HFFc6 (cell line): Measurements from ENCODE around the gene LRIT2. TPM values are rescaled to one million over a fixed set of nuclear protein-coding genes. Genes with fewer than 3 reads are reported as not detected.

Experiments
- DNase-seq: peaks from one replicate; pipeline ENCODE4 v3.0.0-alpha.2; 2018
- H3K27ac Mint-ChIP-seq: 2 replicates; pipeline ENCODE4 v1.8.0; 2020; ENCODE audit warnings: mild to moderate bottlenecking, mixed read lengths
- H3K27me3 Mint-ChIP-seq: 2 replicates; pipeline ENCODE4 v1.8.0; 2021; ENCODE audit warnings: mild to moderate bottlenecking, moderate library complexity, mixed read lengths; ENCODE audit not compliant: insufficient read depth
- H3K36me3 Mint-ChIP-seq: 2 replicates; pipeline ENCODE4 v1.8.0; 2021; ENCODE audit warnings: low read depth, mixed read lengths
- H3K4me1 Mint-ChIP-seq: 2 replicates; pipeline ENCODE4 v1.8.0; 2020; ENCODE audit warnings: low read depth, mixed read lengths
- H3K4me3 Mint-ChIP-seq: 2 replicates; pipeline ENCODE4 v1.8.0; 2020; ENCODE audit warnings: mild to moderate bottlenecking, moderate library complexity, mixed read lengths
- H3K9me3 Mint-ChIP-seq: 2 replicates; pipeline ENCODE4 v1.8.0; 2020; ENCODE audit warnings: mild to moderate bottlenecking, mixed read lengths
- CTCF ChIP-seq: fragments of 200-600 bp; sonication (generic); IDR thresholded peaks from 2 replicates; pipeline ENCODE4 v1.5.0; 2021; ENCODE audit warnings: antibody characterized with exemption, mild to moderate bottlenecking
- total RNA-seq, 6 experiments: library from RNA; stranded (reverse); fragmentation: NEBNext Ultra II Directional; extraction: Animal tissue kit (Norgen Biotek cat#: 25700); gene quantifications; 2 replicates in 1 of 6; 3 replicates in 5 of 6; pipeline ENCODE4 v1.2.3, GENCODE V29; 2021

The LRIT2 gene
- total RNA-seq, 6 experiments from 2014 or later = not detected

GRCh38 chr10:84195044-84195830 lies 30.1 kb downstream of the LRIT2 start:
- Mint-ChIP-seq H3K27ac (no peak overlapping the region), H3K27me3 (peaks cover 38% of the 10 kb centered on the region), H3K4me1 (no peaks in the 10 kb centered on the region), H3K4me3 (no peak overlapping the region), H3K36me3 (no peaks in the 10 kb centered on the region), H3K9me3 (no peaks in the 10 kb centered on the region)
- no peak for TF ChIP-seq CTCF
- DNase-seq = no peak

- DNase-seq = no peak
- Mint-ChIP-seq H3K4me1 (no peaks in the 10 kb centered on the region), H3K36me3 (no peaks in the 10 kb centered on the region), H3K27ac (no peak within 1 kb of the TSS), H3K27me3 (peaks cover 38% of the 10 kb centered on the region), H3K4me3 (no peak within 1 kb of the TSS), H3K9me3 (no peaks in the 10 kb centered on the region)
- no peak for TF ChIP-seq CTCF
Observed at GRCh38 chr10:84194424-84195043, 30.8 kb downstream of the LRIT2 start, which contains the start of gene CDHR1. Gene CDHR1, plus strand, starts transcription at chr10:84194537. Its CDS starts 224 bp downstream, at chr10:84194761.

GRCh38 chr10:84193846-84194423 lies 31.4 kb downstream of the LRIT2 start:
- Mint-ChIP-seq H3K9me3 (no peaks in the 10 kb centered on the region), H3K27me3 (peaks cover 32% of the 10 kb centered on the region), H3K36me3 (no peaks in the 10 kb centered on the region), H3K27ac (no peak overlapping the region), H3K4me1 (no peaks in the 10 kb centered on the region), H3K4me3 (no peak overlapping the region)
- DNase-seq = no peak
- no peak for TF ChIP-seq CTCF

- no peaks in the 10 kb centered on the region for H3K9me3 Mint-ChIP-seq
- no peak overlapping the region for H3K4me3 Mint-ChIP-seq
- H3K36me3 Mint-ChIP-seq = no peaks in the 10 kb centered on the region
- DNase-seq = no peak
- peaks cover 30% of the 10 kb centered on the region for H3K27me3 Mint-ChIP-seq
- TF ChIP-seq CTCF = no peak
- H3K27ac Mint-ChIP-seq = no peak overlapping the region
- H3K4me1 Mint-ChIP-seq = no peaks in the 10 kb centered on the region
Observed at GRCh38 chr10:84193327-84193726, 32.0 kb downstream of the LRIT2 start.

- Mint-ChIP-seq H3K9me3 (no peaks in the 10 kb centered on the region), H3K4me3 (no peak overlapping the region), H3K36me3 (no peaks in the 10 kb centered on the region), H3K27me3 (peaks cover 21% of the 10 kb centered on the region), H3K4me1 (no peaks in the 10 kb centered on the region), H3K27ac (no peak overlapping the region)
- TF ChIP-seq CTCF = no peak
- DNase-seq = no peak
Observed at GRCh38 chr10:84191106-84191505, 34.2 kb downstream of the LRIT2 start.
